H9 (cell line): ENCODE measurements around the gene B4GAT1. TPM values are rescaled to one million over a fixed set of nuclear protein-coding genes. Genes with fewer than 3 reads are reported as not detected.

Experiments used
- DNase-seq: peaks from one replicate; pipeline ENCODE4 v3.0.0-alpha.2; 2017
- H2AFZ ChIP-seq: one replicate; pipeline ENCODE4 v1.6.1; 2013; ENCODE audit warnings: mild to moderate bottlenecking, low read length, control low read depth, moderate library complexity
- H2AK5ac ChIP-seq: 2 replicates; pipeline ENCODE4 v1.6.1; 2013; ENCODE audit warnings: low read length, control low read depth, mixed read lengths; ENCODE audit not compliant: insufficient read length
- H2BK120ac ChIP-seq: one replicate; pipeline ENCODE4 v1.6.1; 2013; ENCODE audit warnings: low read depth, mild to moderate bottlenecking, low read length, control low read depth, inconsistent platforms; ENCODE audit not compliant: poor library complexity, severe bottlenecking
- H2BK12ac ChIP-seq: 2 replicates; pipeline ENCODE4 v1.6.1; 2013; ENCODE audit warnings: low read length, control low read depth, mixed read lengths, low read depth; ENCODE audit not compliant: insufficient read length
- H2BK15ac ChIP-seq: 2 replicates; pipeline ENCODE4 v1.6.1; 2013; ENCODE audit warnings: low read depth, low read length, control low read depth
- H2BK20ac ChIP-seq: one replicate; pipeline ENCODE4 v1.6.1; 2013; ENCODE audit warnings: low read depth, mild to moderate bottlenecking, low read length, control low read depth, inconsistent platforms; ENCODE audit not compliant: poor library complexity, severe bottlenecking
- H2BK5ac ChIP-seq: 2 replicates; pipeline ENCODE4 v1.6.1; 2013; ENCODE audit warnings: low read length, control low read depth, mixed read lengths; ENCODE audit not compliant: insufficient read length
- H3K14ac ChIP-seq: 2 replicates; pipeline ENCODE4 v1.6.1; 2013; ENCODE audit warnings: low read length, control low read depth; ENCODE audit not compliant: insufficient read depth
- H3K18ac ChIP-seq: 2 replicates; pipeline ENCODE4 v1.6.1; 2013; ENCODE audit warnings: low read depth, mild to moderate bottlenecking, mixed read lengths, low read length, control low read depth; ENCODE audit not compliant: insufficient read length
- H3K23ac ChIP-seq: 2 replicates; pipeline ENCODE4 v1.6.1; 2013; ENCODE audit warnings: low read length, control low read depth, mixed read lengths, low read depth; ENCODE audit not compliant: insufficient read length
- H3K23me2 ChIP-seq: 2 replicates; pipeline ENCODE4 v1.6.1; 2013; ENCODE audit warnings: low read depth, mild to moderate bottlenecking, mixed read lengths, low read length, control low read depth; ENCODE audit not compliant: insufficient read length, poor library complexity, severe bottlenecking
- H3K27ac ChIP-seq: 2 replicates; pipeline ENCODE4 v1.5.1; 2013; ENCODE audit warnings: low read length, control low read depth, mixed read lengths, low read depth; ENCODE audit not compliant: insufficient read length
- H3K27me3 ChIP-seq: 2 replicates; pipeline ENCODE4 v1.6.1; 2013; ENCODE audit warnings: low read length, control low read depth, inconsistent platforms; ENCODE audit not compliant: insufficient read depth
- H3K4ac ChIP-seq: 2 replicates; pipeline ENCODE4 v1.6.1; 2013; ENCODE audit warnings: low read depth, mild to moderate bottlenecking, control low read depth, inconsistent platforms, low read length, moderate library complexity
- H3K4me1 ChIP-seq: 2 replicates; pipeline ENCODE4 v1.6.1; 2013; ENCODE audit warnings: low read length, control low read depth, inconsistent platforms; ENCODE audit not compliant: insufficient read depth
- H3K4me2 ChIP-seq: 2 replicates; pipeline ENCODE4 v1.6.1; 2013; ENCODE audit warnings: low read length, control low read depth, mixed read lengths; ENCODE audit not compliant: insufficient read length, insufficient read depth
- H3K56ac ChIP-seq: 2 replicates; pipeline ENCODE4 v1.6.1; 2013; ENCODE audit warnings: low read depth, mild to moderate bottlenecking, mixed read lengths, low read length, control low read depth; ENCODE audit not compliant: insufficient read length
- H3K79me1 ChIP-seq: 2 replicates; pipeline ENCODE4 v1.6.1; 2013; ENCODE audit warnings: low read depth, mild to moderate bottlenecking, moderate library complexity, low read length, control low read depth, inconsistent platforms; ENCODE audit not compliant: insufficient read depth, poor library complexity, severe bottlenecking
- H3K79me2 ChIP-seq: 2 replicates; pipeline ENCODE4 v1.6.1; 2013; ENCODE audit warnings: low read length, control low read depth, inconsistent platforms; ENCODE audit not compliant: insufficient read depth
- H3K9ac ChIP-seq: 2 replicates; pipeline ENCODE4 v1.6.1; 2013; ENCODE audit warnings: low read length, control low read depth, mixed read lengths; ENCODE audit not compliant: insufficient read length; ENCODE audit errors: extremely low read depth
- H3K9me3 ChIP-seq: one replicate; pipeline ENCODE4 v1.6.1; 2013; ENCODE audit warnings: low read depth, low read length, inconsistent platforms; ENCODE audit not compliant: control insufficient read depth
- H3T11ph ChIP-seq: one replicate; pipeline ENCODE4 v1.6.1; 2013; ENCODE audit warnings: mild to moderate bottlenecking, low read length, control low read depth, inconsistent platforms
- H4K20me1 ChIP-seq: one replicate; pipeline ENCODE4 v1.6.1; 2013; ENCODE audit not compliant: control insufficient read depth, insufficient read length, insufficient read depth
- H4K5ac ChIP-seq: 2 replicates; pipeline ENCODE4 v1.6.1; 2013; ENCODE audit warnings: low read depth, mild to moderate bottlenecking, mixed read lengths, low read length, control low read depth; ENCODE audit not compliant: insufficient read length
- H4K8ac ChIP-seq: replicated peaks from 2 replicates; pipeline ENCODE4 v1.6.1; 2013; ENCODE audit warnings: low read length, control low read depth, mixed read lengths, low read depth; ENCODE audit not compliant: insufficient read length
- H4K91ac ChIP-seq: 2 replicates; pipeline ENCODE4 v1.6.1; 2013; ENCODE audit warnings: low read depth, mild to moderate bottlenecking, moderate library complexity, mixed read lengths, low read length, control low read depth; ENCODE audit not compliant: insufficient read length
- H3K27ac Mint-ChIP-seq, 3 experiments: 2 replicates in 2 of 3; 3 replicates in 1 of 3; pipeline ENCODE4 v1.8.0; 2020 to 2021; ENCODE audit warnings: mixed read lengths in 3 of 3, mild to moderate bottlenecking in 1 of 3, moderate library complexity in 1 of 3
- H3K27me3 Mint-ChIP-seq: 2 replicates; pipeline ENCODE4 v1.8.0; 2021; ENCODE audit warnings: low read depth, mild to moderate bottlenecking, moderate library complexity, mixed read lengths
- H3K36me3 Mint-ChIP-seq, 3 experiments: 2 replicates in 2 of 3; 3 replicates in 1 of 3; pipeline ENCODE4 v1.8.0; 2020 to 2021; ENCODE audit warnings: low read depth in 3 of 3, mixed read lengths in 3 of 3; ENCODE audit not compliant: insufficient read depth in 1 of 3
- H3K4me1 Mint-ChIP-seq, 2 experiments: 2 replicates each; pipeline ENCODE4 v1.8.0; 2020; ENCODE audit warnings: mixed read lengths in 2 of 2
- H3K4me3 Mint-ChIP-seq, 2 experiments: 2 replicates in 1 of 2; 3 replicates in 1 of 2; pipeline ENCODE4 v1.8.0; 2020 to 2021; ENCODE audit warnings: mild to moderate bottlenecking in 2 of 2, mixed read lengths in 2 of 2, moderate library complexity in 1 of 2
- H3K9me3 Mint-ChIP-seq, 2 experiments: 2 replicates in 1 of 2; 3 replicates in 1 of 2; pipeline ENCODE4 v1.8.0; 2020; ENCODE audit warnings: mild to moderate bottlenecking in 2 of 2, mixed read lengths in 2 of 2, moderate library complexity in 1 of 2
- WGBS: extraction: QIAGEN DNeasy Blood & Tissue Kit; methylation state at CpG from one replicate; pipeline ENCODE4 v1.1.7; 2013; ENCODE audit warnings: missing lambda C conversion rate, low lambda C conversion rate, mixed read lengths; ENCODE audit not compliant: insufficient read length; ENCODE audit errors: extremely low coverage; 5-methylcytosine and 5-hydroxymethylcytosine counted together
- total RNA-seq: library from RNA; stranded (reverse); gene quantifications from 2 replicates; pipeline ENCODE4 v1.2.1, GENCODE V29; 2021
- TF ChIP-seq, protein P1 (sequence below): fragments of 200-600 bp; sonication (generic); conservative IDR thresholded peaks from 3 replicates; pipeline ENCODE4 v1.8.0; 2021; ENCODE audit warnings: antibody characterized with exemption, mild to moderate bottlenecking

B4GAT1 gene
- total RNA-seq, 1 experiment from 2014 or later, result 24.3 TPM

- no peak overlapping the region for H3K4me3 Mint-ChIP-seq
- Histone ChIP-seq H3K56ac (no peak overlapping the region), H2AK5ac (no peak overlapping the region), H3K23me2 (no peaks in the 10 kb centered on the region), H3K4me2 (no peak overlapping the region), H3K9me3 (no peaks in the 10 kb centered on the region), H3K79me2 (no peaks in the 10 kb centered on the region), H4K5ac (no peak overlapping the region), H3K4me1 (peaks cover 4% of the 10 kb centered on the region; the same call in 1 of the 2 replicates), H3K27me3 (no peaks in the 10 kb centered on the region), H2BK15ac (no peak overlapping the region), H3K14ac (no peak overlapping the region), H3K79me1 (no peaks in the 10 kb centered on the region), H3K27ac (no peak overlapping the region), H4K20me1 (no peaks in the 10 kb centered on the region), H4K8ac (no peak overlapping the region), H4K91ac (no peak overlapping the region), H3K4ac (no peak overlapping the region), H3T11ph (no peak overlapping the region), H3K18ac (no peak overlapping the region), H2BK120ac (no peak overlapping the region), H2BK20ac (no peak overlapping the region), H2BK12ac (no peak overlapping the region), H2BK5ac (no peak overlapping the region), H2AFZ (no peak overlapping the region), H3K23ac (no peak overlapping the region), H3K9ac (no peak overlapping the region)
- no peak overlapping the region for H3K27ac Mint-ChIP-seq
- H3K9me3 Mint-ChIP-seq, result no peaks in the 10 kb centered on the region
- TF ChIP-seq, protein P1, sequence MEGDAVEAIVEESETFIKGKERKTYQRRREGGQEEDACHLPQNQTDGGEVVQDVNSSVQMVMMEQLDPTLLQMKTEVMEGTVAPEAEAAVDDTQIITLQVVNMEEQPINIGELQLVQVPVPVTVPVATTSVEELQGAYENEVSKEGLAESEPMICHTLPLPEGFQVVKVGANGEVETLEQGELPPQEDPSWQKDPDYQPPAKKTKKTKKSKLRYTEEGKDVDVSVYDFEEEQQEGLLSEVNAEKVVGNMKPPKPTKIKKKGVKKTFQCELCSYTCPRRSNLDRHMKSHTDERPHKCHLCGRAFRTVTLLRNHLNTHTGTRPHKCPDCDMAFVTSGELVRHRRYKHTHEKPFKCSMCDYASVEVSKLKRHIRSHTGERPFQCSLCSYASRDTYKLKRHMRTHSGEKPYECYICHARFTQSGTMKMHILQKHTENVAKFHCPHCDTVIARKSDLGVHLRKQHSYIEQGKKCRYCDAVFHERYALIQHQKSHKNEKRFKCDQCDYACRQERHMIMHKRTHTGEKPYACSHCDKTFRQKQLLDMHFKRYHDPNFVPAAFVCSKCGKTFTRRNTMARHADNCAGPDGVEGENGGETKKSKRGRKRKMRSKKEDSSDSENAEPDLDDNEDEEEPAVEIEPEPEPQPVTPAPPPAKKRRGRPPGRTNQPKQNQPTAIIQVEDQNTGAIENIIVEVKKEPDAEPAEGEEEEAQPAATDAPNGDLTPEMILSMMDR, result peak; percentile 96
- DNase-seq, result peak; percentile 94
- peaks cover 7 to 10% of the 10 kb centered on the region in 2 experiments for H3K4me1 Mint-ChIP-seq
- peaks cover 35 to 74% (median 60%) of the 10 kb centered on the region in 3 experiments; a peak in 6 of 7 replicates for H3K36me3 Mint-ChIP-seq
- no peaks in the 10 kb centered on the region; the same call in 1 of the 2 replicates for H3K27me3 Mint-ChIP-seq
- no CpG with 5 or more reads among the region's 15 CpGs for WGBS
Observed at GRCh38 chr11:66363805-66364535, 16.5 kb upstream of the B4GAT1 start.
